GM12878 (cell line): ENCODE measurements around the gene MDN1. TPM values are rescaled to one million over a fixed set of nuclear protein-coding genes. Genes with fewer than 3 reads are reported as not detected.

Experiments
- ATAC-seq: fragments of 200-7000 bp; cut with Tn5 transposase; 3 replicates; pipeline ENCODE4 v1.9.1; 2020; ENCODE audit warnings: mild to moderate bottlenecking, moderate library complexity
- BruUV-seq: library from RNA; stranded (reverse); fragments of 400-500 nt; replicated peaks from 2 replicates; lab custom pipeline; 2021; lab: Mats Ljungman, UMichigan
- CTCF ChIA-PET: fragments of 300-600 bp; sonication (Branson Sonifier 250); formaldehyde crosslinking; extraction: SDS; loops from one replicate; lab custom pipeline; 2021; ENCODE audit warnings: inconsistent platforms; lab: Yijun Ruan, JAX
- POLR2A ChIA-PET: fragments of 350-600 bp; formaldehyde crosslinking; extraction: SDS; loops from one replicate; lab custom pipeline; 2021; ENCODE audit warnings: inconsistent platforms; lab: Charles Lee
- RAD21 ChIA-PET: fragments of 300-600 bp; sonication (Branson Sonifier 250); formaldehyde crosslinking; loops from one replicate; lab custom pipeline; 2023; ENCODE audit warnings: antibody characterized with exemption; ENCODE audit not compliant: unreplicated experiment; lab: Charles Lee
- SMC1A ChIA-PET: fragments of 300-600 bp; sonication (Branson Sonifier 250); formaldehyde crosslinking; loops from one replicate; lab custom pipeline; 2023; ENCODE audit not compliant: unreplicated experiment, uncharacterized antibody; lab: Charles Lee
- DNase-seq: peaks from one replicate; pipeline ENCODE4 v3.0.0-alpha.2; 2011; ENCODE audit warnings: low read depth, low spot score
- FAIRE-seq: peaks from 3 replicates; lab custom pipeline; 2011; peaks lifted over from hg19 to GRCh38; lab: Jason Lieb, UNC
- H2AFZ ChIP-seq: 2 replicates; pipeline ENCODE4 v1.6.0; 2011; ENCODE audit warnings: low read depth, low read length, control low read depth; ENCODE audit not compliant: control insufficient read depth
- H3K27ac ChIP-seq: 2 replicates; pipeline ENCODE4 v1.5.1; 2011; ENCODE audit warnings: control low read depth; ENCODE audit not compliant: control insufficient read depth, insufficient read depth
- H3K27me3 ChIP-seq, 2 experiments: replicated peaks in 1 of 2; 2 replicates each; pipeline versions ENCODE4 v1.6.0 to v1.6.1; 2011; ENCODE audit warnings: low read length in 1 of 2; ENCODE audit not compliant: control insufficient read depth in 2 of 2, insufficient read depth in 2 of 2
- H3K36me3 ChIP-seq, 2 experiments: 2 replicates each; pipeline ENCODE4 v1.5.1; 2011; ENCODE audit warnings: low read length in 1 of 2; ENCODE audit not compliant: control insufficient read depth in 2 of 2, insufficient read depth in 2 of 2
- H3K4me1 ChIP-seq: 2 replicates; pipeline ENCODE4 v1.6.1; 2011; ENCODE audit warnings: mild to moderate bottlenecking, low read length, moderate library complexity, mixed read lengths; ENCODE audit not compliant: control insufficient read depth, insufficient read depth
- H3K4me2 ChIP-seq: 2 replicates; pipeline ENCODE4 v1.6.0; 2011; ENCODE audit warnings: control low read depth; ENCODE audit not compliant: control insufficient read depth, insufficient read depth
- H3K4me3 ChIP-seq: fragments of 200-600 bp; sonication (generic); 2 replicates; pipeline ENCODE4 v1.5.1; 2016
- H3K79me2 ChIP-seq: 2 replicates; pipeline ENCODE4 v1.6.0; 2011; ENCODE audit warnings: low read length; ENCODE audit not compliant: control insufficient read depth, insufficient read depth
- H3K9ac ChIP-seq: 2 replicates; pipeline ENCODE4 v1.8.0; 2011; ENCODE audit warnings: low read length, control low read depth, mixed read lengths; ENCODE audit not compliant: control insufficient read depth, insufficient read depth
- H3K9me3 ChIP-seq: replicated peaks from 3 replicates; pipeline ENCODE4 v1.5.1; 2011; ENCODE audit warnings: mild to moderate bottlenecking, low read length; ENCODE audit not compliant: control insufficient read depth, insufficient read depth
- H4K20me1 ChIP-seq: 2 replicates; pipeline ENCODE4 v1.6.0; 2011; ENCODE audit not compliant: control insufficient read depth, insufficient read depth
- CUX1 ChIP-seq: IDR thresholded peaks from 2 replicates; pipeline ENCODE4 v1.6.1; 2012; ENCODE audit warnings: improper control_type of control experiment, low read depth, low read length; ENCODE audit not compliant: insufficient replicate concordance
- E2F8 ChIP-seq: fragments of 450-650 bp; IDR thresholded peaks from 2 replicates; pipeline ENCODE4 v1.6.1; 2018; ENCODE audit warnings: mild to moderate bottlenecking, low read depth, moderate library complexity; ENCODE audit not compliant: partially characterized antibody
- E4F1 ChIP-seq: fragments of 450-650 bp; IDR thresholded peaks from 2 replicates; pipeline ENCODE4 v1.6.1; 2018; ENCODE audit warnings: borderline replicate concordance, mild to moderate bottlenecking; ENCODE audit not compliant: partially characterized antibody
- FOXK2 ChIP-seq: fragments of 450-650 bp; IDR thresholded peaks from 2 replicates; pipeline ENCODE4 v1.6.1; 2017; ENCODE audit warnings: mild to moderate bottlenecking, moderate library complexity
- HDAC6 ChIP-seq: fragments of 200-600 bp; sonication (generic); IDR thresholded peaks from one replicate; pipeline ENCODE4 v1.8.0; 2017; ENCODE audit warnings: antibody characterized with exemption; ENCODE audit not compliant: unreplicated experiment
- NR2C1 ChIP-seq: fragments of 450-650 bp; IDR thresholded peaks from 2 replicates; pipeline ENCODE4 v1.6.1; 2017; ENCODE audit warnings: antibody characterized with exemption, mild to moderate bottlenecking, moderate library complexity
- RB1 ChIP-seq: fragments of 450-650 bp; formaldehyde crosslinking; IDR thresholded peaks from 2 replicates; pipeline ENCODE4 v1.6.1; 2017; ENCODE audit warnings: mild to moderate bottlenecking, borderline replicate concordance
- YBX1 ChIP-seq: fragments of 450-650 bp; IDR thresholded peaks from 2 replicates; pipeline ENCODE4 v1.6.1; 2016; ENCODE audit warnings: antibody characterized with exemption
- WGBS: methylation state at CpG from one replicate; pipeline ENCODE4 v1.1.6; 2016; ENCODE audit warnings: low lambda C conversion rate; ENCODE audit not compliant: insufficient replicate concordance, insufficient coverage; ENCODE audit errors: missing lambda C conversion rate; 5-methylcytosine and 5-hydroxymethylcytosine counted together
- in situ Hi-C: fragments of 300-500 bp; cut with MboI; formaldehyde crosslinking; loops from 9 replicates; pipeline ENCODE4 v1.14.3; 2018; ENCODE audit warnings: mixed read lengths
- intact Hi-C: fragments of 100-400 bp; cut with micrococcal nuclease; formaldehyde crosslinking; loops from one replicate; pipeline ENCODE4 v1.14.2; 2022; ENCODE audit not compliant: unreplicated experiment
- polyA plus RNA-seq, 11 experiments: library from polyadenylated mRNA; depleted of rRNA in 4 of 11; unstranded in 6 of 11; stranded (reverse) in 5 of 11; fragments of >200 nt; fragmentation: Nextera tagmentation in 4 of 11; fragmentation: Illumina TruSeq in 1 of 11; extraction: Ambion mirVana in 4 of 11; extraction: Trizol in 1 of 11; gene quantifications; 1 replicate in 1 of 11; 2 replicates in 10 of 11; pipeline versions ENCODE4 v1.2.1 to v1.2.3, GENCODE V29; 2011 to 2016; ENCODE audit warnings: inconsistent platforms in 2 of 11, missing spikeins in 2 of 11, low read depth in 1 of 11
- total RNA-seq, 4 experiments: library from RNA; depleted of rRNA in 3 of 4; stranded (reverse); fragments of >200 nt in 3 of 4; fragmentation: Illumina TruSeq in 1 of 4; extraction: Trizol in 1 of 4; gene quantifications; 2 replicates each; pipeline versions ENCODE4 v1.2.1 to v1.2.3, GENCODE V29; 2013 to 2021

The MDN1 gene
- total and polyA plus RNA-seq, 10 of the 15 experiments (the other 5 are each of a cell fraction or from before 2014, with no cell fraction given) = 14.3 to 50.1 (median 22.1) TPM

DNA sequence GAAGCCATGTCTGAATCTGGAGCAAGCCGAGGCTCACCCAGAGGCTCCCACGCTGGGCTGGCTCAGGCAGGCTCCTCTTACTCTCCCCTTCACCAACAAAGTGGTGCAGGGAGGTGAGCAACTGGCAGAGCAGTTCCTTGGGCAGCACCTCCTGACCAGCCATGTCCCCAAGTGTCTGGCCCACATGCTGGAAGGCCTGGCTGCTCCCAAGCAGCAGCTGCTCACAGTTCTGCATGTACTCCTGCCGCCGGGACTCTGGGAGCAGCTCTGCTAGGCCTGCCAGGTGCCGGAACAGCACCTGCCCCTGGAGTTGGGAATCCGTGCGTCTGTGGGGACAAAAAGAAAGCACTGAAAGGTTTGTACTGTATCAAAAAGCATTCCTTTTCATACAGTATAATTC, 123.9 kb downstream of the MDN1 start:
- in situ Hi-C loops = no loop called here
- intact Hi-C loops = no loop called here
- Histone ChIP-seq H3K79me2 (no peaks in the 10 kb centered on the region), H4K20me1 (no peaks in the 10 kb centered on the region), H3K27ac (no peak overlapping the region), H3K4me3 (no peak overlapping the region), H3K36me3 (peaks cover 17 to 39% of the 10 kb centered on the region in 2 experiments), H2AFZ (no peak overlapping the region), H3K9ac (no peak overlapping the region), H3K4me2 (no peak overlapping the region), H3K9me3 (no peaks in the 10 kb centered on the region), H3K27me3 (no peaks in the 10 kb centered on the region), H3K4me1 (no peaks in the 10 kb centered on the region)
- ChIA-PET SMC1A (no interaction called here), POLR2A (no interaction called here), RAD21 (no interaction called here), CTCF (no interaction called here)
- TF ChIP-seq E2F8 (no peak), NR2C1 (no peak), E4F1 (no peak), FOXK2 (no peak), HDAC6 (no peak), RB1 (no peak), YBX1 (no peak), CUX1 (no peak)
- 100% methylated on average over 7 of the region's 7 CpGs for WGBS
- no TSS peak for BruUV-seq
- DNase-seq (no peak), FAIRE-seq (no peak), ATAC-seq (no peak)
